ENCODE data around the gene CENPX.

CENPX gene

GRCh38 chr17:82012261-82012639 lies 10.4 kb downstream of the CENPX start:
- peak; percentile 83 for DNase-seq (ENCODE audit: low spot score)

GRCh38 chr17:82011617-82012187 lies 11.0 kb downstream of the CENPX start:
- DNase-seq (ENCODE audit: low spot score) = no peak

- DNase-seq (ENCODE audit: low spot score) = no peak
Measured at GRCh38 chr17:82010575-82011525, 11.8 kb downstream of the CENPX start.

GRCh38 chr17:82009413-82009812 lies 13.3 kb downstream of the CENPX start:
- no peak for DNase-seq (ENCODE audit: low spot score)

GRCh38 chr17:82008941-82009405 lies 13.7 kb downstream of the CENPX start:
- no peak for DNase-seq (ENCODE audit: low spot score)

- no peak for DNase-seq (ENCODE audit: low spot score)
Measured at GRCh38 chr17:82008258-82008940, 14.3 kb downstream of the CENPX start.

GRCh38 chr17:82007495-82008257 lies 15.0 kb downstream of the CENPX start:
- DNase-seq (ENCODE audit: low spot score) = no peak

- no peak for DNase-seq (ENCODE audit: low spot score)
Measured at GRCh38 chr17:82007228-82007494, 15.5 kb downstream of the CENPX start.

GRCh38 chr17:82006468-82007227 lies 16.0 kb downstream of the CENPX start:
- no peak for DNase-seq (ENCODE audit: low spot score)

GRCh38 chr17:82005701-82006348 lies 16.9 kb downstream of the CENPX start:
- peak; percentile 67 for DNase-seq (ENCODE audit: low spot score)

GRCh38 chr17:82004517-82005455 lies 17.9 kb downstream of the CENPX start:
- DNase-seq (ENCODE audit: low spot score) = no peak

- DNase-seq (ENCODE audit: low spot score) = peak; percentile 94
Measured at GRCh38 chr17:82003411-82004381, 19.0 kb downstream of the CENPX start.

- DNase-seq (ENCODE audit: low spot score) = no peak
Measured at GRCh38 chr17:82001571-82002056, 21.1 kb downstream of the CENPX start.

- peak; percentile 96 for DNase-seq (ENCODE audit: low spot score)
Measured at GRCh38 chr17:82000803-82001570, 21.7 kb downstream of the CENPX start.

GRCh38 chr17:81999976-82000802 lies 22.5 kb downstream of the CENPX start:
- no peak for DNase-seq (ENCODE audit: low spot score)

GRCh38 chr17:81999587-81999975 lies 23.1 kb downstream of the CENPX start:
- no peak for DNase-seq (ENCODE audit: low spot score)
